Astrocyte of the spinal cord (primary cell): ENCODE results near the gene GC.
"Not testable (repeated sequence)": the region's sequence is repeated elsewhere in the genome, so short reads cannot be mapped to it uniquely, and the experiment has no call there.

Source experiments
- DNase-seq: peaks from one replicate; pipeline ENCODE4 v3.0.0; 2011; ENCODE audit warnings: low read depth, low spot score
- H3K4me3 ChIP-seq: 2 replicates; pipeline ENCODE4 v1.5.1; 2011; ENCODE audit warnings: low read depth, mild to moderate bottlenecking, low read length, moderate library complexity
- in situ Hi-C: cut with HindIII; loops from 2 replicates; pipeline ENCODE4 v1.10.0; 2017; ENCODE audit warnings: low sequenced_read_pairs
- TF ChIP-seq, protein P1 (sequence below): IDR thresholded peaks from 2 replicates; pipeline ENCODE4 v1.5.1; 2012; ENCODE audit warnings: low read depth, mild to moderate bottlenecking, low read length, inconsistent platforms

GC gene

GRCh38 chr4:71816676-71817303 lies 32.9 kb upstream of the GC start:
- in situ Hi-C loops: no loop called here
- no peak overlapping the region for H3K4me3 ChIP-seq
- no peak for DNase-seq
- TF ChIP-seq, protein P1, sequence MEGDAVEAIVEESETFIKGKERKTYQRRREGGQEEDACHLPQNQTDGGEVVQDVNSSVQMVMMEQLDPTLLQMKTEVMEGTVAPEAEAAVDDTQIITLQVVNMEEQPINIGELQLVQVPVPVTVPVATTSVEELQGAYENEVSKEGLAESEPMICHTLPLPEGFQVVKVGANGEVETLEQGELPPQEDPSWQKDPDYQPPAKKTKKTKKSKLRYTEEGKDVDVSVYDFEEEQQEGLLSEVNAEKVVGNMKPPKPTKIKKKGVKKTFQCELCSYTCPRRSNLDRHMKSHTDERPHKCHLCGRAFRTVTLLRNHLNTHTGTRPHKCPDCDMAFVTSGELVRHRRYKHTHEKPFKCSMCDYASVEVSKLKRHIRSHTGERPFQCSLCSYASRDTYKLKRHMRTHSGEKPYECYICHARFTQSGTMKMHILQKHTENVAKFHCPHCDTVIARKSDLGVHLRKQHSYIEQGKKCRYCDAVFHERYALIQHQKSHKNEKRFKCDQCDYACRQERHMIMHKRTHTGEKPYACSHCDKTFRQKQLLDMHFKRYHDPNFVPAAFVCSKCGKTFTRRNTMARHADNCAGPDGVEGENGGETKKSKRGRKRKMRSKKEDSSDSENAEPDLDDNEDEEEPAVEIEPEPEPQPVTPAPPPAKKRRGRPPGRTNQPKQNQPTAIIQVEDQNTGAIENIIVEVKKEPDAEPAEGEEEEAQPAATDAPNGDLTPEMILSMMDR: no peak

DNA sequence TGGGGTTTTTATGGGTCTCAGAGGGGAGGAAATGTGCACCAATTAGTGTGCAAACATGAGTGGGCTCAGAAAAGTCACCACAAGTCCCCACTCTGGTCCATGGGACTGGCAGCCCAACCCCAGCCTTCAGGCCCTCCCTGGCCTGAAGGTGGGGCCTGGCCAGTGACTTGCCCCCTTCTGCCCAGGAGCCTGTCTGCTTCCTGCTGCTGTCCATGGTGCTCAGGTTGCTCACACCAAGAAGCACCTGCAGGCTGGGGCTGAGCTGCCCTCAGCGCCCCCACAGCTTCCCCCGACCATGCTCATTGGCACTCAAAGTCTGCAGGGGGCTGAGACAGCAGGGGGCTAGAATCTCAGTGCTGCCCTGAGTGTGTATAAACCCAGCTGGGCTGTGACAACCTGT lies 30.6 kb upstream of the GC start:
- no peak for DNase-seq
- in situ Hi-C loops: no loop called here
- TF ChIP-seq, protein P1: no peak
- H3K4me3 ChIP-seq: no peak overlapping the region

DNA sequence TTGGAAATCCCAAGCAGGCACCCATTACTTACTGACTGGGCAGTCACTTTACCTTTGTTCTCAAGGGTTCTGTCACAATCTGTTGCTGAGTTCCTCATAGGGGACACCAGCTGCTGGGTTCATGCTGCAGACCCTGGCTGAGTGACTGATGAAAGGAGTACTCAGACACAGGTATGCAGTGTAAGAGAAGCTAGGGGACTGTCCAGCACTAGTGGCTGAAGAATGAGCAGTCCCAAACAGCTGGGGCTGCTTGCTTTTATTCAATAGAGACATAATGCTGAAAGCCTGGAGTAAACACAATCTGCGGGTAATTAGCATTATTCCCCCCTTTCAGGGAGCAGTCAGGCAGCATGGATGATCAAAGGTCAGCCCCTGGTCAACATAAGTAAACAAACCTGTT lies 25.9 kb upstream of the GC start:
- H3K4me3 ChIP-seq, DNase-seq, in situ Hi-C loops: not testable (repeated sequence)

DNA sequence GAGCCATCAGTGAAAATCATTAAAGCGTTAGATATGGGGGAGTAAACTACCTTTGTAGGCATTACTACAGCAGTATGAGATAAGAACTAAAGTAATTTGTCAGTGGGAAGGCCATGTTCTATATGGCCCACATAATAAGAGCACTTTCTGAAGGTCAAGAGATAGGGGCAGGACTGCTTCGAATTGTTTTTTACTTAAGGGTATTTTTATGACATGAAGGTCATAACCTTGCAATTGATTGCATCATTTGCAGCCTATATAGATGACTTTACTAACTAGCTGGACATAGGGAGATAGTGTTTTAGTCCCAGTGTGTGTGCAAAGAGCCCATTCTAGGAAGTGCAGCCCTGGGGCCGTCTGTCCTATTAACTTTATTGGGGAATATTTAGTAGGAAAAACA lies 23.6 kb upstream of the GC start:
- DNase-seq: no peak
- TF ChIP-seq, protein P1: no peak
- in situ Hi-C loops: no loop called here
- no peak overlapping the region for H3K4me3 ChIP-seq

GRCh38 chr4:71805230-71805629 lies 21.4 kb upstream of the GC start:
- H3K4me3 ChIP-seq, in situ Hi-C loops, DNase-seq: not testable (repeated sequence)

- DNase-seq, in situ Hi-C loops, H3K4me3 ChIP-seq: not testable (repeated sequence)
Observed at GRCh38 chr4:71804017-71804697, 20.3 kb upstream of the GC start.

- no peak overlapping the region for H3K4me3 ChIP-seq
- in situ Hi-C loops: no loop called here
- DNase-seq: no peak
- TF ChIP-seq, protein P1: no peak
Observed at GRCh38 chr4:71785959-71786358, 2.1 kb upstream of the GC start.

- no peak for DNase-seq
- in situ Hi-C loops: no loop called here
- TF ChIP-seq, protein P1: no peak
- H3K4me3 ChIP-seq: no peak overlapping the region
Observed at GRCh38 chr4:71784569-71785197, 804 bp upstream of the GC start.
